ENCODE measurements around the gene TTC24. TPM values are rescaled to one million over a fixed set of nuclear protein-coding genes. Genes with fewer than 3 reads are reported as not detected.

TTC24 gene
- total RNA-seq, 1 experiment from 2014 or later, result not detected

Other genes with a start within 250 kb of the TTC24 start
- gene CCT3, start 241.4 kb upstream of the TTC24 start, total RNA-seq (2014; rRNA removed; shearing (Covaris generic)), result 406 and 520 TPM in 2 replicates
- gene TSACC, start 241.2 kb upstream of the TTC24 start, total RNA-seq (2014; rRNA removed; shearing (Covaris generic)), result not detected in 2 replicates
- gene RHBG, start 210.5 kb upstream of the TTC24 start, total RNA-seq (2014; rRNA removed; shearing (Covaris generic)), result not detected in 2 replicates
- gene MEF2D, start 78.9 kb upstream of the TTC24 start, total RNA-seq (2014; rRNA removed; shearing (Covaris generic)), result 7.0 and 9.8 TPM in 2 replicates
- 38.3 and 64.1 TPM in 2 replicates for gene IQGAP3, start 7.2 kb upstream of the TTC24 start, total RNA-seq (2014; rRNA removed; shearing (Covaris generic))
- 67.9 and 70.6 TPM in 2 replicates for gene NAXE, start 12.1 kb downstream of the TTC24 start, total RNA-seq (2014; rRNA removed; shearing (Covaris generic))
- 10.0 and 18.4 TPM in 2 replicates for gene GPATCH4, start 21.8 kb downstream of the TTC24 start, total RNA-seq (2014; rRNA removed; shearing (Covaris generic))
- not detected in 2 replicates for gene HAPLN2, start 39.7 kb downstream of the TTC24 start, total RNA-seq (2014; rRNA removed; shearing (Covaris generic))
- gene BCAN, start 62.4 kb downstream of the TTC24 start, total RNA-seq (2014; rRNA removed; shearing (Covaris generic)), result not detected in 2 replicates
- 149 and 169 TPM in 2 replicates for gene NES, start 97.7 kb downstream of the TTC24 start, total RNA-seq (2014; rRNA removed; shearing (Covaris generic))
- gene CRABP2, start 125.9 kb downstream of the TTC24 start, total RNA-seq (2014; rRNA removed; shearing (Covaris generic)), result 2.8 and 6.7 TPM in 2 replicates
- 6.4 and 6.5 TPM in 2 replicates for gene METTL25B, start 148.7 kb downstream of the TTC24 start, total RNA-seq (2014; rRNA removed; shearing (Covaris generic))
- 13.8 and 21.5 TPM in 2 replicates for gene ISG20L2, start 149.0 kb downstream of the TTC24 start, total RNA-seq (2014; rRNA removed; shearing (Covaris generic))
- 70.0 and 126 TPM in 2 replicates for gene MRPL24, start 161.4 kb downstream of the TTC24 start, total RNA-seq (2014; rRNA removed; shearing (Covaris generic))
- 324 and 387 TPM in 2 replicates for gene HDGF, start 172.0 kb downstream of the TTC24 start, total RNA-seq (2014; rRNA removed; shearing (Covaris generic))
- 36.9 and 37.3 TPM in 2 replicates for gene PRCC, start 187.8 kb downstream of the TTC24 start, total RNA-seq (2014; rRNA removed; shearing (Covaris generic))
- not detected in 2 replicates for gene SH2D2A, start 237.1 kb downstream of the TTC24 start, total RNA-seq (2014; rRNA removed; shearing (Covaris generic))

All from SJSA1 (cell line).